Eye (tissue), 1 donor: ENCODE measurements around the gene PRSS21.

Experiments
- DNase-seq: peaks from one replicate; pipeline ENCODE4 v3.0.0-alpha.2; 2015

PRSS21 gene

GRCh38 chr16:2826591-2827373 is 9.7 kb downstream of the PRSS21 start:
- no peak for DNase-seq

GRCh38 chr16:2827374-2827791 is 10.3 kb downstream of the PRSS21 start:
- no peak for DNase-seq

GRCh38 chr16:2827831-2828520 is 10.9 kb downstream of the PRSS21 start:
- DNase-seq: no peak

- DNase-seq: no peak
Observed at GRCh38 chr16:2828521-2828840, 11.4 kb downstream of the PRSS21 start.

GRCh38 chr16:2828876-2829430 is 11.9 kb downstream of the PRSS21 start:
- DNase-seq: no peak

GRCh38 chr16:2829501-2830354 is 12.7 kb downstream of the PRSS21 start, which contains the start of gene ZG16B:
TSS of gene ZG16B (plus strand) at chr16:2830303. CDS start at chr16:2830442, 139 bp downstream.
- no peak for DNase-seq

GRCh38 chr16:2830355-2830695 is 13.3 kb downstream of the PRSS21 start:
- no peak for DNase-seq

- DNase-seq: no peak
Observed at GRCh38 chr16:2831203-2831602, 14.2 kb downstream of the PRSS21 start.

- no peak for DNase-seq
Observed at GRCh38 chr16:2833776-2834175, 16.7 kb downstream of the PRSS21 start.

- DNase-seq: no peak
Observed at GRCh38 chr16:2834968-2835367, 17.9 kb downstream of the PRSS21 start.

- DNase-seq: no peak
Observed at GRCh38 chr16:2835638-2836493, 18.8 kb downstream of the PRSS21 start.

GRCh38 chr16:2836646-2837508 is 19.8 kb downstream of the PRSS21 start:
- no peak for DNase-seq

GRCh38 chr16:2838928-2839327 is 21.9 kb downstream of the PRSS21 start:
- DNase-seq: peak; percentile 78

- no peak for DNase-seq
Observed at GRCh38 chr16:2839650-2840450, 22.8 kb downstream of the PRSS21 start.

GRCh38 chr16:2840914-2841313 is 23.9 kb downstream of the PRSS21 start:
- DNase-seq: no peak

- DNase-seq: no peak
Observed at GRCh38 chr16:2841606-2842339, 24.7 kb downstream of the PRSS21 start.

GRCh38 chr16:2842340-2843000 is 25.4 kb downstream of the PRSS21 start:
- DNase-seq: peak; percentile 64

- DNase-seq: no peak
Observed at GRCh38 chr16:2843526-2843925, 26.5 kb downstream of the PRSS21 start.

- no peak for DNase-seq
Observed at GRCh38 chr16:2845116-2845515, 28.1 kb downstream of the PRSS21 start.
